ENCODE measurements around the gene OLIG3.

DNA sequence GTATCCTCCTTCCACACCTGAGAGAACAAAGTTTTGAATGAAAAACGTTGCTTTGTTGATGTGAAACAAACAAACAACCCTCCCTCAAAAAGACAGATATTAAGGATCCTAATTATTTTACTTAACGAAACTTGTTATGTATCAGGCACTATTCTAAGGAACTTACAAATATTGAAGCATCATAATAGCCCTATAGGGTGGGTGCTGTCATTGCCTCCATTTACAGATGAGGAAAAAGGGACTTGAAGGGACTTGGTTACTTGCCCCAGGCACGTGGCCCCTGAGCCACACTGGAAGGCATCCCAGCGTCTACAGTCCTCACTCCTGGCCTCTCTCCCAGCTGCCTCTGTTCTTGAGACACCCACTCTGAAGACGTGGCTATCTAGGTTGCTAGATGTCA is 20.2 kb upstream of the OLIG3 start:
- TF ChIP-seq CTCF (IDR thresholded peaks at IDR 0.05) (no peak), EZH2 (IDR thresholded peaks at IDR 0.05) (no peak), EZH2phosphoT487 (IDR thresholded peaks at IDR 0.05) (no peak)

Data from neural progenitor cell (in vitro differentiated cells).